H9 (cell line): ENCODE results near the gene DLGAP4. TPM values are rescaled to one million over a fixed set of nuclear protein-coding genes. Genes with fewer than 3 reads are reported as not detected.

Source experiments
- DNase-seq: peaks from one replicate; pipeline ENCODE4 v3.0.0-alpha.2; 2017
- H2AFZ ChIP-seq: one replicate; pipeline ENCODE4 v1.6.1; 2013; ENCODE audit warnings: mild to moderate bottlenecking, low read length, control low read depth, moderate library complexity
- H2AK5ac ChIP-seq: 2 replicates; pipeline ENCODE4 v1.6.1; 2013; ENCODE audit warnings: low read length, control low read depth, mixed read lengths; ENCODE audit not compliant: insufficient read length
- H2BK120ac ChIP-seq: one replicate; pipeline ENCODE4 v1.6.1; 2013; ENCODE audit warnings: low read depth, mild to moderate bottlenecking, low read length, control low read depth, inconsistent platforms; ENCODE audit not compliant: poor library complexity, severe bottlenecking
- H2BK12ac ChIP-seq: 2 replicates; pipeline ENCODE4 v1.6.1; 2013; ENCODE audit warnings: low read length, control low read depth, mixed read lengths, low read depth; ENCODE audit not compliant: insufficient read length
- H2BK15ac ChIP-seq: 2 replicates; pipeline ENCODE4 v1.6.1; 2013; ENCODE audit warnings: low read depth, low read length, control low read depth
- H2BK20ac ChIP-seq: one replicate; pipeline ENCODE4 v1.6.1; 2013; ENCODE audit warnings: low read depth, mild to moderate bottlenecking, low read length, control low read depth, inconsistent platforms; ENCODE audit not compliant: poor library complexity, severe bottlenecking
- H2BK5ac ChIP-seq: 2 replicates; pipeline ENCODE4 v1.6.1; 2013; ENCODE audit warnings: low read length, control low read depth, mixed read lengths; ENCODE audit not compliant: insufficient read length
- H3K14ac ChIP-seq: 2 replicates; pipeline ENCODE4 v1.6.1; 2013; ENCODE audit warnings: low read length, control low read depth; ENCODE audit not compliant: insufficient read depth
- H3K18ac ChIP-seq: 2 replicates; pipeline ENCODE4 v1.6.1; 2013; ENCODE audit warnings: low read depth, mild to moderate bottlenecking, mixed read lengths, low read length, control low read depth; ENCODE audit not compliant: insufficient read length
- H3K23ac ChIP-seq: 2 replicates; pipeline ENCODE4 v1.6.1; 2013; ENCODE audit warnings: low read length, control low read depth, mixed read lengths, low read depth; ENCODE audit not compliant: insufficient read length
- H3K23me2 ChIP-seq: 2 replicates; pipeline ENCODE4 v1.6.1; 2013; ENCODE audit warnings: low read depth, mild to moderate bottlenecking, mixed read lengths, low read length, control low read depth; ENCODE audit not compliant: insufficient read length, poor library complexity, severe bottlenecking
- H3K27ac ChIP-seq: 2 replicates; pipeline ENCODE4 v1.5.1; 2013; ENCODE audit warnings: low read length, control low read depth, mixed read lengths, low read depth; ENCODE audit not compliant: insufficient read length
- H3K27me3 ChIP-seq: 2 replicates; pipeline ENCODE4 v1.6.1; 2013; ENCODE audit warnings: low read length, control low read depth, inconsistent platforms; ENCODE audit not compliant: insufficient read depth
- H3K4ac ChIP-seq: 2 replicates; pipeline ENCODE4 v1.6.1; 2013; ENCODE audit warnings: low read depth, mild to moderate bottlenecking, control low read depth, inconsistent platforms, low read length, moderate library complexity
- H3K4me1 ChIP-seq: 2 replicates; pipeline ENCODE4 v1.6.1; 2013; ENCODE audit warnings: low read length, control low read depth, inconsistent platforms; ENCODE audit not compliant: insufficient read depth
- H3K4me2 ChIP-seq: 2 replicates; pipeline ENCODE4 v1.6.1; 2013; ENCODE audit warnings: low read length, control low read depth, mixed read lengths; ENCODE audit not compliant: insufficient read length, insufficient read depth
- H3K56ac ChIP-seq: 2 replicates; pipeline ENCODE4 v1.6.1; 2013; ENCODE audit warnings: low read depth, mild to moderate bottlenecking, mixed read lengths, low read length, control low read depth; ENCODE audit not compliant: insufficient read length
- H3K79me1 ChIP-seq: 2 replicates; pipeline ENCODE4 v1.6.1; 2013; ENCODE audit warnings: low read depth, mild to moderate bottlenecking, moderate library complexity, low read length, control low read depth, inconsistent platforms; ENCODE audit not compliant: insufficient read depth, poor library complexity, severe bottlenecking
- H3K79me2 ChIP-seq: 2 replicates; pipeline ENCODE4 v1.6.1; 2013; ENCODE audit warnings: low read length, control low read depth, inconsistent platforms; ENCODE audit not compliant: insufficient read depth
- H3K9ac ChIP-seq: 2 replicates; pipeline ENCODE4 v1.6.1; 2013; ENCODE audit warnings: low read length, control low read depth, mixed read lengths; ENCODE audit not compliant: insufficient read length; ENCODE audit errors: extremely low read depth
- H3K9me3 ChIP-seq: one replicate; pipeline ENCODE4 v1.6.1; 2013; ENCODE audit warnings: low read depth, low read length, inconsistent platforms; ENCODE audit not compliant: control insufficient read depth
- H3T11ph ChIP-seq: one replicate; pipeline ENCODE4 v1.6.1; 2013; ENCODE audit warnings: mild to moderate bottlenecking, low read length, control low read depth, inconsistent platforms
- H4K20me1 ChIP-seq: one replicate; pipeline ENCODE4 v1.6.1; 2013; ENCODE audit not compliant: control insufficient read depth, insufficient read length, insufficient read depth
- H4K5ac ChIP-seq: 2 replicates; pipeline ENCODE4 v1.6.1; 2013; ENCODE audit warnings: low read depth, mild to moderate bottlenecking, mixed read lengths, low read length, control low read depth; ENCODE audit not compliant: insufficient read length
- H4K8ac ChIP-seq: replicated peaks from 2 replicates; pipeline ENCODE4 v1.6.1; 2013; ENCODE audit warnings: low read length, control low read depth, mixed read lengths, low read depth; ENCODE audit not compliant: insufficient read length
- H4K91ac ChIP-seq: 2 replicates; pipeline ENCODE4 v1.6.1; 2013; ENCODE audit warnings: low read depth, mild to moderate bottlenecking, moderate library complexity, mixed read lengths, low read length, control low read depth; ENCODE audit not compliant: insufficient read length
- H3K27ac Mint-ChIP-seq, 3 experiments: 2 replicates in 2 of 3; 3 replicates in 1 of 3; pipeline ENCODE4 v1.8.0; 2020 to 2021; ENCODE audit warnings: mixed read lengths in 3 of 3, mild to moderate bottlenecking in 1 of 3, moderate library complexity in 1 of 3
- H3K27me3 Mint-ChIP-seq: 2 replicates; pipeline ENCODE4 v1.8.0; 2021; ENCODE audit warnings: low read depth, mild to moderate bottlenecking, moderate library complexity, mixed read lengths
- H3K36me3 Mint-ChIP-seq, 3 experiments: 2 replicates in 2 of 3; 3 replicates in 1 of 3; pipeline ENCODE4 v1.8.0; 2020 to 2021; ENCODE audit warnings: low read depth in 3 of 3, mixed read lengths in 3 of 3; ENCODE audit not compliant: insufficient read depth in 1 of 3
- H3K4me1 Mint-ChIP-seq, 2 experiments: 2 replicates each; pipeline ENCODE4 v1.8.0; 2020; ENCODE audit warnings: mixed read lengths in 2 of 2
- H3K4me3 Mint-ChIP-seq, 2 experiments: 2 replicates in 1 of 2; 3 replicates in 1 of 2; pipeline ENCODE4 v1.8.0; 2020 to 2021; ENCODE audit warnings: mild to moderate bottlenecking in 2 of 2, mixed read lengths in 2 of 2, moderate library complexity in 1 of 2
- H3K9me3 Mint-ChIP-seq, 2 experiments: 2 replicates in 1 of 2; 3 replicates in 1 of 2; pipeline ENCODE4 v1.8.0; 2020; ENCODE audit warnings: mild to moderate bottlenecking in 2 of 2, mixed read lengths in 2 of 2, moderate library complexity in 1 of 2
- WGBS: extraction: QIAGEN DNeasy Blood & Tissue Kit; methylation state at CpG from one replicate; pipeline ENCODE4 v1.1.7; 2013; ENCODE audit warnings: missing lambda C conversion rate, low lambda C conversion rate, mixed read lengths; ENCODE audit not compliant: insufficient read length; ENCODE audit errors: extremely low coverage; 5-methylcytosine and 5-hydroxymethylcytosine counted together
- total RNA-seq: library from RNA; stranded (reverse); gene quantifications from 2 replicates; pipeline ENCODE4 v1.2.1, GENCODE V29; 2021
- TF ChIP-seq, protein P1 (sequence below): fragments of 200-600 bp; sonication (generic); conservative IDR thresholded peaks from 3 replicates; pipeline ENCODE4 v1.8.0; 2021; ENCODE audit warnings: antibody characterized with exemption, mild to moderate bottlenecking

DLGAP4 gene
- total RNA-seq, 1 experiment from 2014 or later, result 48.0 TPM

GRCh38 chr20:36394340-36394965 is 88.3 kb downstream of the DLGAP4 start:
- Histone ChIP-seq H3K18ac (no peak overlapping the region), H4K5ac (no peak overlapping the region), H3K23me2 (no peaks in the 10 kb centered on the region), H2BK20ac (no peak overlapping the region), H3K79me1 (no peaks in the 10 kb centered on the region), H3K56ac (no peak overlapping the region), H3K14ac (no peak overlapping the region; the same call in 1 of the 2 replicates), H3T11ph (no peak overlapping the region), H3K79me2 (no peaks in the 10 kb centered on the region), H2AFZ (no peak overlapping the region), H3K4me2 (no peak overlapping the region), H4K20me1 (no peaks in the 10 kb centered on the region), H3K9me3 (no peaks in the 10 kb centered on the region), H3K27ac (no peak overlapping the region), H2BK120ac (no peak overlapping the region), H4K8ac (no peak overlapping the region), H2BK5ac (no peak overlapping the region), H3K9ac (no peak overlapping the region), H3K4me1 (peaks cover 4% of the 10 kb centered on the region; the same call in 1 of the 2 replicates), H2BK12ac (no peak overlapping the region), H4K91ac (no peak overlapping the region), H2AK5ac (no peak overlapping the region), H2BK15ac (no peak overlapping the region), H3K4ac (no peak overlapping the region), H3K27me3 (no peaks in the 10 kb centered on the region), H3K23ac (no peak overlapping the region)
- no peak for DNase-seq
- no peak overlapping the region for H3K4me3 Mint-ChIP-seq
- no CpG with 5 or more reads among the region's 20 CpGs for WGBS
- no peaks in the 10 kb centered on the region; the same call in 1 of the 2 replicates for H3K27me3 Mint-ChIP-seq
- TF ChIP-seq, protein P1, sequence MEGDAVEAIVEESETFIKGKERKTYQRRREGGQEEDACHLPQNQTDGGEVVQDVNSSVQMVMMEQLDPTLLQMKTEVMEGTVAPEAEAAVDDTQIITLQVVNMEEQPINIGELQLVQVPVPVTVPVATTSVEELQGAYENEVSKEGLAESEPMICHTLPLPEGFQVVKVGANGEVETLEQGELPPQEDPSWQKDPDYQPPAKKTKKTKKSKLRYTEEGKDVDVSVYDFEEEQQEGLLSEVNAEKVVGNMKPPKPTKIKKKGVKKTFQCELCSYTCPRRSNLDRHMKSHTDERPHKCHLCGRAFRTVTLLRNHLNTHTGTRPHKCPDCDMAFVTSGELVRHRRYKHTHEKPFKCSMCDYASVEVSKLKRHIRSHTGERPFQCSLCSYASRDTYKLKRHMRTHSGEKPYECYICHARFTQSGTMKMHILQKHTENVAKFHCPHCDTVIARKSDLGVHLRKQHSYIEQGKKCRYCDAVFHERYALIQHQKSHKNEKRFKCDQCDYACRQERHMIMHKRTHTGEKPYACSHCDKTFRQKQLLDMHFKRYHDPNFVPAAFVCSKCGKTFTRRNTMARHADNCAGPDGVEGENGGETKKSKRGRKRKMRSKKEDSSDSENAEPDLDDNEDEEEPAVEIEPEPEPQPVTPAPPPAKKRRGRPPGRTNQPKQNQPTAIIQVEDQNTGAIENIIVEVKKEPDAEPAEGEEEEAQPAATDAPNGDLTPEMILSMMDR, result no peak
- H3K4me1 Mint-ChIP-seq, result peaks cover 22 to 27% of the 10 kb centered on the region in 2 experiments
- peaks cover 0 to 3% of the 10 kb centered on the region in 2 experiments; a peak in 1 of 5 replicates for H3K9me3 Mint-ChIP-seq
- no peaks in the 10 kb centered on the region for H3K36me3 Mint-ChIP-seq
- peak overlapping the region in 1 of 3 experiments; percentile 29; a peak in 1 of 7 replicates for H3K27ac Mint-ChIP-seq
